H1 (cell line): ENCODE measurements around the gene SPTY2D1. TPM values are rescaled to one million over a fixed set of nuclear protein-coding genes. Genes with fewer than 3 reads are reported as not detected.

Experiments
- TCF12 ChIP-seq: IDR thresholded peaks from 2 replicates; pipeline ENCODE4 v1.6.1; 2011; ENCODE audit warnings: low read depth, mild to moderate bottlenecking, low read length
- polyA plus RNA-seq, 7 experiments: library from polyadenylated mRNA; depleted of rRNA in 3 of 7; stranded (reverse) in 5 of 7; unstranded in 2 of 7; fragments of >200 nt in 5 of 7; fragments of 200-250 nt in 2 of 7; gene quantifications; 1 replicate in 5 of 7; 2 replicates in 1 of 7; 4 replicates in 1 of 7; pipeline versions ENCODE4 v1.2.1 to v1.2.3, GENCODE V29; 2011 to 2013; ENCODE audit warnings: missing spikeins in 2 of 7, mixed read lengths in 2 of 7
- total RNA-seq: library from RNA; stranded (reverse); fragmentation: NEBNext Ultra II Directional; extraction: Animal tissue kit (Norgen Biotek cat#: 25700); gene quantifications from 2 replicates; pipeline ENCODE4 v1.2.1, GENCODE V29; 2021
- TF ChIP-seq, protein P1 (sequence below): IDR thresholded peaks from 2 replicates; pipeline ENCODE4 v1.6.1; 2012; ENCODE audit warnings: low read length, inconsistent platforms

The SPTY2D1 gene
- total and polyA plus RNA-seq, 2 of the 8 experiments (the other 6 are each of a cell fraction or from before 2014, with no cell fraction given) = 4.9 to 17.6 TPM

DNA sequence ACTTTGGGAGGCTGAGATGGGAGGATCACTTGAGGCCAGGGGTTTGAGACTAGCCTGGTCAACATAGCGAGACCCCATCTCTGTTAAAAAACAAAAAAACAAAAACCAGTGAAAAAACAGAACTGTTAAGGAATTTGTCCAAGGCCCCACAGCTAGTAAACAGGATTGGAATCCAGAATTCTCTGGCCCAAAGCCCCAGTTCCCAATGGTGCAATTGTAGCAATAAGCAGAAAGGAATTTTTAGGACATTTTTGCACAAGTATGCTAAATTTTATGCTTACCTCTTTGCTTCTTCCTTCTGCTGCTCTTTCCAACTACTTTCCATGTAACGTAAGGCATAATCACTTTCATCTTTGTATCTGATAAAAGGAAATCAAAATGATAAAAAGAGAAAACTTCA is 22.9 kb downstream of the SPTY2D1 start (continued):
- TF ChIP-seq, protein P1, sequence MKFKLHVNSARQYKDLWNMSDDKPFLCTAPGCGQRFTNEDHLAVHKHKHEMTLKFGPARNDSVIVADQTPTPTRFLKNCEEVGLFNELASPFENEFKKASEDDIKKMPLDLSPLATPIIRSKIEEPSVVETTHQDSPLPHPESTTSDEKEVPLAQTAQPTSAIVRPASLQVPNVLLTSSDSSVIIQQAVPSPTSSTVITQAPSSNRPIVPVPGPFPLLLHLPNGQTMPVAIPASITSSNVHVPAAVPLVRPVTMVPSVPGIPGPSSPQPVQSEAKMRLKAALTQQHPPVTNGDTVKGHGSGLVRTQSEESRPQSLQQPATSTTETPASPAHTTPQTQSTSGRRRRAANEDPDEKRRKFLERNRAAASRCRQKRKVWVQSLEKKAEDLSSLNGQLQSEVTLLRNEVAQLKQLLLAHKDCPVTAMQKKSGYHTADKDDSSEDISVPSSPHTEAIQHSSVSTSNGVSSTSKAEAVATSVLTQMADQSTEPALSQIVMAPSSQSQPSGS = no peak
- TF ChIP-seq TCF12 = no peak
- TF ChIP-seq, all 59 proteins: peak for 0
